BE2C (cell line): ENCODE results near the gene MIPOL1.
"Not testable (repeated sequence)": the region's sequence is repeated elsewhere in the genome, so short reads cannot be mapped to it uniquely, and the experiment has no call there.

ENCODE experiments used
- DNase-seq: peaks from one replicate; pipeline ENCODE4 v3.0.0-alpha.2; 2020
- H3K27me3 ChIP-seq: fragments of 250-450 bp; sonication (Bioruptor Pico); 2 replicates; pipeline ENCODE4 v1.5.1; 2020; ENCODE audit warnings: mild to moderate bottlenecking
- H3K36me3 ChIP-seq: fragments of 250-450 bp; sonication (Bioruptor Pico); 2 replicates; pipeline ENCODE4 v1.5.1; 2020; ENCODE audit warnings: mild to moderate bottlenecking
- H3K4me1 ChIP-seq: fragments of 250-450 bp; sonication (Bioruptor Pico); 2 replicates; pipeline ENCODE4 v1.5.1; 2020
- H3K4me3 ChIP-seq: 2 replicates; pipeline ENCODE4 v1.5.1; 2011; ENCODE audit warnings: low read depth, low read length
- H3K9me3 ChIP-seq: fragments of 250-450 bp; sonication (Bioruptor Pico); 2 replicates; pipeline ENCODE4 v1.5.1; 2020
- CTCF ChIP-seq: IDR thresholded peaks from 2 replicates; pipeline ENCODE4 v1.5.1; 2012; ENCODE audit warnings: mild to moderate bottlenecking, low read depth, low read length

MIPOL1 gene

GRCh38 chr14:37172024-37172869 lies 25.5 kb upstream of the MIPOL1 start, which contains the start of gene SLC25A21:
SLC25A21 (minus strand) TSS chr14:37172606.
- Histone ChIP-seq H3K9me3 (no peaks in the 10 kb centered on the region), H3K4me3 (peak within 1 kb of the TSS; percentile 30), H3K4me1 (no peaks in the 10 kb centered on the region), H3K27me3 (peaks cover 28% of the 10 kb centered on the region), H3K36me3 (no peaks in the 10 kb centered on the region)
- no peak for TF ChIP-seq CTCF
- DNase-seq = no peak

- H3K4me3 ChIP-seq = no peak overlapping the region
- H3K9me3 ChIP-seq = no peaks in the 10 kb centered on the region
- TF ChIP-seq CTCF = no peak
- H3K27me3 ChIP-seq = peaks cover 28% of the 10 kb centered on the region
- H3K4me1 ChIP-seq = no peaks in the 10 kb centered on the region
- no peaks in the 10 kb centered on the region for H3K36me3 ChIP-seq
- no peak for DNase-seq
Observed at GRCh38 chr14:37172936-37173614, 24.7 kb upstream of the MIPOL1 start.

- Histone ChIP-seq H3K4me3 (no peak overlapping the region), H3K27me3 (peaks cover 4% of the 10 kb centered on the region; the same call in 1 of the 2 replicates), H3K4me1 (no peaks in the 10 kb centered on the region), H3K9me3 (no peaks in the 10 kb centered on the region), H3K36me3 (no peaks in the 10 kb centered on the region)
- no peak for TF ChIP-seq CTCF
- no peak for DNase-seq
Observed at GRCh38 chr14:37179896-37180502, 17.7 kb upstream of the MIPOL1 start.

GRCh38 chr14:37180886-37181285 lies 16.9 kb upstream of the MIPOL1 start:
- not testable (repeated sequence) for H3K4me3 ChIP-seq

GRCh38 chr14:37181441-37181840 lies 16.3 kb upstream of the MIPOL1 start:
- Histone ChIP-seq H3K36me3 (no peaks in the 10 kb centered on the region), H3K4me1 (no peaks in the 10 kb centered on the region), H3K27me3 (no peaks in the 10 kb centered on the region), H3K4me3 (no peak overlapping the region), H3K9me3 (no peaks in the 10 kb centered on the region)
- TF ChIP-seq CTCF = no peak
- no peak for DNase-seq

More at GRCh38 chr14:37180886-37181285, 16.9 kb upstream of the MIPOL1 start:
- not testable (repeated sequence) for H3K9me3 ChIP-seq, H3K36me3 ChIP-seq, H3K4me1 ChIP-seq, H3K27me3 ChIP-seq, DNase-seq

GRCh38 chr14:37184520-37184919 lies 13.2 kb upstream of the MIPOL1 start:
- H3K27me3 ChIP-seq, H3K36me3 ChIP-seq, H3K9me3 ChIP-seq, H3K4me1 ChIP-seq, DNase-seq, H3K4me3 ChIP-seq: not testable (repeated sequence)

- TF ChIP-seq CTCF = no peak
- no peaks in the 10 kb centered on the region for H3K36me3 ChIP-seq
- no peak overlapping the region for H3K4me3 ChIP-seq
- H3K27me3 ChIP-seq = no peaks in the 10 kb centered on the region
- no peak for DNase-seq
- H3K9me3 ChIP-seq = no peaks in the 10 kb centered on the region
- H3K4me1 ChIP-seq = no peaks in the 10 kb centered on the region
Observed at GRCh38 chr14:37185670-37186069, 12.1 kb upstream of the MIPOL1 start.
